Ovary (tissue), 9 donors: ENCODE data around the gene TMEM150B. TPM values are rescaled to one million over a fixed set of nuclear protein-coding genes. Genes with fewer than 3 reads are reported as not detected.
A peak's percentile ranks its signal among the peaks of the same experiment; 100 is the strongest.

Experiments
- DNase-seq, 5 donors: peaks; one replicate each; pipeline ENCODE4 v3.0.0-alpha.2; 2019 to 2020
- H3K27ac ChIP-seq, 2 donors: fragments of 200-600 bp; one replicate each; pipeline versions ENCODE4 v1.5.1 to v1.8.0; 2019 to 2022
- H3K27me3 ChIP-seq: fragments of 200-600 bp; one replicate; pipeline ENCODE4 v1.8.0; 2022
- H3K36me3 ChIP-seq: fragments of 200-600 bp; sonication (generic); one replicate; pipeline ENCODE4 v1.5.1; 2019
- H3K4me1 ChIP-seq: one replicate; pipeline ENCODE4 v1.8.1; 2013; ENCODE audit warnings: mild to moderate bottlenecking, moderate library complexity; ENCODE audit not compliant: insufficient read depth
- H3K4me3 ChIP-seq: fragments of 200-600 bp; sonication (generic); one replicate; pipeline ENCODE4 v1.5.1; 2017
- H3K9me3 ChIP-seq, 2 donors: fragments of 200-600 bp in 1 of 2; sonication (generic) in 1 of 2; one replicate each; pipeline versions ENCODE4 v1.5.1 to v1.8.1; 2013 to 2019; ENCODE audit warnings: mild to moderate bottlenecking in 1 of 2, moderate library complexity in 1 of 2
- EP300 ChIP-seq: sonication (generic); formaldehyde crosslinking; IDR thresholded peaks from one replicate; pipeline ENCODE4 v1.6.1; 2017; ENCODE audit warnings: antibody characterized with exemption
- POLR2A ChIP-seq: fragments of 450-650 bp; IDR thresholded peaks from one replicate; pipeline ENCODE4 v1.6.1; 2017; ENCODE audit warnings: antibody characterized with exemption, mild to moderate bottlenecking, moderate library complexity
- WGBS, 3 donors: extraction: QIAGEN DNeasy Blood & Tissue Kit in 1 of 3; methylation state at CpG; one replicate each; pipeline versions ENCODE4 v1.1.5 to v1.1.7; 2013 to 2017; 5-methylcytosine and 5-hydroxymethylcytosine counted together
- intact Hi-C, 4 donors: fragments of 100-400 bp; cut with DNase I; formaldehyde crosslinking; loops; one replicate each; pipeline versions ENCODE4 v1.11.0 to v1.15.1; 2022 to 2023
- polyA plus RNA-seq, 2 donors: library from polyadenylated mRNA; stranded (reverse); fragments of 200-250 nt in 1 of 2; fragments of 350-450 nt in 1 of 2; fragmentation: Illumina TruSeq in 1 of 2; extraction: RNeasy Lipid Tissue Mini Kit (QIAGEN cat#74804) in 1 of 2; gene quantifications; one replicate each; pipeline ENCODE4 v1.2.3, GENCODE V29; 2013 to 2014
- total RNA-seq, 7 donors: library from RNA; depleted of rRNA in 2 of 7; stranded (reverse); fragments of >200 nt in 2 of 7; fragmentation: NEBNext Ultra II Directional in 3 of 7; extraction: Animal tissue kit (Norgen Biotek cat#: 25700) in 3 of 7; gene quantifications; one replicate each; pipeline versions ENCODE4 v1.1.0 to v1.2.4, GENCODE V29; 2016 to 2023
- TF ChIP-seq, protein P1 (sequence below), 3 donors: fragments of 450-650 bp in 2 of 3; fragments of 200-600 bp in 1 of 3; IDR thresholded peaks; one replicate each; pipeline versions ENCODE4 v1.5.1 to v1.8.0; 2016 to 2022; ENCODE audit warnings: antibody characterized with exemption in 3 of 3, mild to moderate bottlenecking in 1 of 3
- donor health status: DM: no; HTN: no; CAD: no; lungs with moderate emphysema.
- donor health status: DM: no; HTN: no; CAD: no.
- donor health status: Bipolar disorder and iron deficiency.
- donor health status: DM: yes; HTN: yes; CAD: no.
- donor health status: DM: no; HTN: no; CAD: no.
- donor health status: DM: yes; HTN: yes; CAD: no.

Gene TMEM150B
- total and polyA plus RNA-seq, 9 donors, result 0.36 to 3.9 (median 0.76) TPM

DNA sequence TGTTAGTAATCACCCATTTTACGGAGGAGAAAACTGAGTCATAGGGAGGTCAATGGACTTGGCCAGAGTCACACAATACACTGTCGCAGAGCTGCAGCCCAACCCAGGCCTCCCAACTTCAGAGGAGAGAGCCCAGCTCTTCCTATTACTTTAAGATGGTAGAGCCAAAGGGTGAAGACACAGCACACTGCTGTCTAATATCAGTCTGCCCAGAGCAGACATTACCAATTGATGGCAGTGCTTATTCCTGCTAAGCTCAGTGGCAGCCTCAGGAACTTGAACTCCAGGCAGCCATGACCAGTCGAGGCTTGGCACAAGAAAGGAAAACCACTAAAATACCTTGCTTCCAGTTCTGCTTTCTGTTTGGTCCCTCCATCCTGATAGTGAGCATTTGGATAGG is 18.4 kb downstream of the TMEM150B start:
- TF ChIP-seq, protein P1, sequence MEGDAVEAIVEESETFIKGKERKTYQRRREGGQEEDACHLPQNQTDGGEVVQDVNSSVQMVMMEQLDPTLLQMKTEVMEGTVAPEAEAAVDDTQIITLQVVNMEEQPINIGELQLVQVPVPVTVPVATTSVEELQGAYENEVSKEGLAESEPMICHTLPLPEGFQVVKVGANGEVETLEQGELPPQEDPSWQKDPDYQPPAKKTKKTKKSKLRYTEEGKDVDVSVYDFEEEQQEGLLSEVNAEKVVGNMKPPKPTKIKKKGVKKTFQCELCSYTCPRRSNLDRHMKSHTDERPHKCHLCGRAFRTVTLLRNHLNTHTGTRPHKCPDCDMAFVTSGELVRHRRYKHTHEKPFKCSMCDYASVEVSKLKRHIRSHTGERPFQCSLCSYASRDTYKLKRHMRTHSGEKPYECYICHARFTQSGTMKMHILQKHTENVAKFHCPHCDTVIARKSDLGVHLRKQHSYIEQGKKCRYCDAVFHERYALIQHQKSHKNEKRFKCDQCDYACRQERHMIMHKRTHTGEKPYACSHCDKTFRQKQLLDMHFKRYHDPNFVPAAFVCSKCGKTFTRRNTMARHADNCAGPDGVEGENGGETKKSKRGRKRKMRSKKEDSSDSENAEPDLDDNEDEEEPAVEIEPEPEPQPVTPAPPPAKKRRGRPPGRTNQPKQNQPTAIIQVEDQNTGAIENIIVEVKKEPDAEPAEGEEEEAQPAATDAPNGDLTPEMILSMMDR (IDR thresholded peaks at IDR 0.05), result no peak
- no peak for TF ChIP-seq POLR2A
- no peak for TF ChIP-seq EP300
- Histone ChIP-seq H3K27ac (no peak overlapping the region), H3K9me3 (no peaks in the 10 kb centered on the region), H3K4me1 (no peaks in the 10 kb centered on the region), H3K4me3 (no peak overlapping the region), H3K27me3 (no peaks in the 10 kb centered on the region), H3K36me3 (no peaks in the 10 kb centered on the region)
- intact Hi-C loops, result loop anchor here in 2 of 4 donors (10.0 kb wide), 2 partner anchors 78 to 198 kb away; partner anchors contain the start of genes RPL28 (in 1 of the 2) and TMEM238 (in 1 of the 2)
- WGBS, 3 donors, result 78 to 87% (median 83%) methylated on average over 3 of the region's 3 CpGs
- no peak for DNase-seq

DNA sequence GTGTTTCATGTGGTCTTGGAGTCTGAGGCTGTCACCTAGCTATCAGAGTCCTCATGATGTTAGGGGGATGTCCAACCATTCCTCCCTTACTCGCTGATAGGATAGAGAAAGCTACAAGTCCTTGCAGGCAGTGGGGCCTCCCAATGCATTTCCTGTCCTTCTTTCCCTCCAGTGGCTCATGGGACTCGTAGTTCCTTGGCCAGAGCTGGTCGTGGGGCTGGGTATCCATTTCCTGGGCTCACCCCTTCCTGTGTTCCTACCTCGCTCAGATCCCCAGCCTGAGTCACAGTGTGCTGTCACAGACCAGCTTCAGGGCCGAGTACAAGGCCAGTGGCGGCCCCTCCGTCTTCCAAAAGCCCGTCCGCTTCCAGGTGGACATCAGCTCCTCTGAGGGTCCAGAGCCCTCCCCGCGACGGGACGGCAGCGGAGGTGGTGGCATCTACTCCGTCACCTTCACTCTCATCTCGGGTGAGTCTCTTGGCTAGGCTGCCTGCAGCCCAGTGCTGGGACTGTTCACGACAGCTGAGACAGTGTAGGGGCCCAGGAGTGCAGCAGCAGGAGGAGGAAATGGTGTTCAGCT is 19.1 kb downstream of the TMEM150B start:
- Histone ChIP-seq H3K4me1 (peaks cover 1% of the 10 kb centered on the region), H3K36me3 (no peaks in the 10 kb centered on the region), H3K9me3 (no peaks in the 10 kb centered on the region), H3K27me3 (no peaks in the 10 kb centered on the region), H3K4me3 (no peak overlapping the region), H3K27ac (no peak overlapping the region)
- no peak for DNase-seq
- TF ChIP-seq, protein P1 (IDR thresholded peaks at IDR 0.05), result no peak
- TF ChIP-seq EP300 (no peak), POLR2A (no peak)
- WGBS, 3 donors, result 89 to 92% (median 89%) methylated on average over 17 of the region's 17 CpGs
- intact Hi-C loops, result loop anchor here in 2 of 4 donors (10.0 kb wide), 2 partner anchors 79 to 199 kb away; partner anchors contain the start of genes RPL28 (in 1 of the 2) and TMEM238 (in 1 of the 2)

DNA sequence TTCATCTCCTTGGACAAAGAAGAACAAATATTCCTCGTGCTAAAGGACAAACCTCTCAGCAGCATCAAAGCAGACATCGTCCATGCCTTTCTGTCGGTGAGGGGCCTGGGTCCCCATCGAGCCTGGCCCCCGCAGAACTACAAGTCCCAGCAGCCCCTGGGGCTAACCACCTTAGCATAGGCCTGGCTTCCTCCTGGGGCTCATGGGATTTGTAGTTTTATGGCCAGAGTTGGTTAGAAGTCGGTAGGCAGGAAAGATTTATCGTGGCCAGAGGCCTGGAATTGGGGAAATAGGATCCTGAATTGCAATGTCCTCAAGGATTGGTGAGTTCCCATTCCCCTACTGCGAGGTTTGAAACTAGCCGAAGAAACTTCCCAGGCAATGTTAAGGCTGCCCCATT is 19.6 kb downstream of the TMEM150B start:
- Histone ChIP-seq H3K9me3 (no peaks in the 10 kb centered on the region), H3K36me3 (no peaks in the 10 kb centered on the region), H3K27ac (no peak overlapping the region), H3K27me3 (no peaks in the 10 kb centered on the region), H3K4me1 (peaks cover 1% of the 10 kb centered on the region), H3K4me3 (no peak overlapping the region)
- TF ChIP-seq EP300 (no peak), POLR2A (no peak)
- TF ChIP-seq, protein P1 (IDR thresholded peaks at IDR 0.05), result no peak
- intact Hi-C loops, result loop anchor here in 2 of 4 donors (10.0 kb wide), 2 partner anchors 79 to 199 kb away; partner anchors contain the start of genes RPL28 (in 1 of the 2) and TMEM238 (in 1 of the 2)
- peak; percentile 36 to 60 (median 51) for DNase-seq
- 73 to 78% (median 73%) methylated on average over 9 of the region's 9 CpGs for WGBS, 3 donors

DNA sequence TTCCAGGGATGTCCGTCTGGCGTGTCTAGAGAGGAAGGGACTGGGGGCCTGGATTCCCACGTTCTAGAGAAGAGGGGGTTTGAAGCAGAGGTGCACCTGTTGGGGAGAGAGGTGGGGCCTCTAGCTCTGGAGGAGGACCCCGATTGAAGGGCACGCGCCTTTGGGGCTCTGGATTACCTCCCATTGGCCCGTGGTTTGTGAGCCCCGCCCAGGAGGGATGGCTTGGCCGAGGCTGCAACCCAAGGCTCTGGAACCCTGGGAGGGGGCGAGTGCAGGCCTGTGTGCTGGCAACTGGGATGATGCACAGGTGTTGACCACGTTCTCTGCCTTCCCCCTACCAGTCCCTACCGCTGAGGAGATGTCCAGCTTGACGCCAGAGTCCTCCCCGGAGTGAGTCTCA is 20.2 kb downstream of the TMEM150B start:
- no peak for TF ChIP-seq EP300
- TF ChIP-seq, protein P1 (IDR thresholded peaks at IDR 0.05), result no peak
- Histone ChIP-seq H3K4me3 (no peak overlapping the region), H3K4me1 (peaks cover 1% of the 10 kb centered on the region), H3K9me3 (no peaks in the 10 kb centered on the region), H3K36me3 (no peaks in the 10 kb centered on the region), H3K27ac (no peak overlapping the region), H3K27me3 (no peaks in the 10 kb centered on the region)
- WGBS, 3 donors, result 75 to 76% (median 76%) methylated on average over 14 of the region's 14 CpGs
- intact Hi-C loops, result loop anchor here in 2 of 4 donors (5.0 to 10.0 kb wide), 3 partner anchors 77 to 200 kb away; partner anchors contain the start of genes TMEM238 (in 2 of the 2) and RPL28 (in 1 of the 2)
- DNase-seq, result no peak
